RWPE1 (cell line): ENCODE data around the gene GPX7.

ENCODE experiments used
- CTCF ChIA-PET: fragments of 350-600 bp; sonication (Branson Sonifier 250); formaldehyde crosslinking; extraction: SDS; loops from one replicate; lab custom pipeline; 2021; lab: Yijun Ruan, JAX
- POLR2A ChIA-PET: fragments of 400-600 bp; formaldehyde crosslinking; extraction: SDS; loops from one replicate; lab custom pipeline; 2020; ENCODE audit warnings: antibody characterized with exemption; ENCODE audit not compliant: low non-redundant PET; lab: Yijun Ruan, JAX
- DNase-seq: peaks from one replicate; pipeline ENCODE4 v3.0.0; 2012; ENCODE audit warnings: low spot score
- H3K27ac ChIP-seq: fragments of 450-650 bp; 2 replicates; pipeline ENCODE4 v1.5.1; 2017
- TF ChIP-seq, protein P1 (sequence below): fragments of 450-650 bp; conservative IDR thresholded peaks from 2 replicates; pipeline ENCODE4 v1.5.1; 2017; ENCODE audit warnings: low read depth, mild to moderate bottlenecking

GPX7 gene

DNA sequence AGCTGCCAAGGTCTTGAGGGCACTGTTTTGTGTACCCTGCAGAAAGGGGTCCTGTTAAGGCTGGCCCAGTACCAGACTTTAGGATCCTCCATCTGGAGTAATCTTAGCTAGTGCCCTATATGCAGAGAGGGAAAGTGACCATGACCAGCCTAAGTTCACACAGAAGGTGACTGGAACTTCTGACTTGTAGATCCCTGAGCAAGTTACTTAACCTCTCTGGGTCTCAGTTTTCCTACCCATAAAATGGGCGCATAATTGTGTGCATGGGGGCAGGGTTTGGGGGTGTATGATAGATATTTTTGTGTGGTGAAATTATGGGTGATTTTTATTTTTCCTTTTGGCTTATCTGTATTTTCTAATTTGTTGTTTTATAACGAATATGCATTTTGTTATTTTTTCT, 27.5 kb downstream of the GPX7 start:
- POLR2A ChIA-PET, result no interaction called here
- CTCF ChIA-PET, result no interaction called here
- TF ChIP-seq, protein P1, sequence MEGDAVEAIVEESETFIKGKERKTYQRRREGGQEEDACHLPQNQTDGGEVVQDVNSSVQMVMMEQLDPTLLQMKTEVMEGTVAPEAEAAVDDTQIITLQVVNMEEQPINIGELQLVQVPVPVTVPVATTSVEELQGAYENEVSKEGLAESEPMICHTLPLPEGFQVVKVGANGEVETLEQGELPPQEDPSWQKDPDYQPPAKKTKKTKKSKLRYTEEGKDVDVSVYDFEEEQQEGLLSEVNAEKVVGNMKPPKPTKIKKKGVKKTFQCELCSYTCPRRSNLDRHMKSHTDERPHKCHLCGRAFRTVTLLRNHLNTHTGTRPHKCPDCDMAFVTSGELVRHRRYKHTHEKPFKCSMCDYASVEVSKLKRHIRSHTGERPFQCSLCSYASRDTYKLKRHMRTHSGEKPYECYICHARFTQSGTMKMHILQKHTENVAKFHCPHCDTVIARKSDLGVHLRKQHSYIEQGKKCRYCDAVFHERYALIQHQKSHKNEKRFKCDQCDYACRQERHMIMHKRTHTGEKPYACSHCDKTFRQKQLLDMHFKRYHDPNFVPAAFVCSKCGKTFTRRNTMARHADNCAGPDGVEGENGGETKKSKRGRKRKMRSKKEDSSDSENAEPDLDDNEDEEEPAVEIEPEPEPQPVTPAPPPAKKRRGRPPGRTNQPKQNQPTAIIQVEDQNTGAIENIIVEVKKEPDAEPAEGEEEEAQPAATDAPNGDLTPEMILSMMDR, result no peak

GRCh38 chr1:52631759-52632331, 29.7 kb downstream of the GPX7 start:
- DNase-seq, result no peak
- ChIA-PET POLR2A (no interaction called here), CTCF (no interaction called here)
- H3K27ac ChIP-seq, result no peak overlapping the region
- TF ChIP-seq, protein P1, result no peak

More for the DNA sequence above, 27.5 kb downstream of the GPX7 start:
- DNase-seq, result no peak
- no peak overlapping the region for H3K27ac ChIP-seq

GRCh38 chr1:52632732-52633290, 30.6 kb downstream of the GPX7 start, which contains the start of gene SHISAL2A:
TSS of gene SHISAL2A (plus strand) at chr1:52633168. CDS start at chr1:52633494, 326 bp downstream.
- ChIA-PET CTCF (no interaction called here), POLR2A (no interaction called here)
- TF ChIP-seq, protein P1, result no peak

DNA sequence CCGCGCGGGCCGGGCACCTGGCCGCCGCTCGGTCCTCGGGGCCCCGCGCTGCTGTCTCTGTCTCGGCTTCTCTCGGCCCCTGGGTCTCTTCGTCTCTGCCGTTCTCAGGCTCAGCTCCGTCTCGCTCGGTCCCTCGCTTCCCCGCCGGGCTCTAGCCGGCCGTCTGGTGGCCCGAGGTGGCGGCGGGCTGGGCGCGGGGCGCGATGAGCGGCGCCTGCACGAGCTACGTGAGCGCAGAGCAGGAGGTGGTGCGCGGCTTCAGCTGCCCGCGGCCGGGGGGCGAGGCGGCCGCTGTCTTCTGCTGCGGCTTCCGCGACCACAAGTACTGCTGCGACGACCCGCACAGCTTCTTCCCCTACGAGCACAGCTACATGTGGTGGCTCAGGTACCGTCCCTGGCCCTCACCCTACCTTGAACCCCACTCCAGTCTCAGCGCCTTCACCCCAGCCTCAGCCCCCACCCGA, 31.2 kb downstream of the GPX7 start:
- ChIA-PET POLR2A (no interaction called here), CTCF (no interaction called here)
- DNase-seq, result no peak
- no peak overlapping the region for H3K27ac ChIP-seq
- TF ChIP-seq, protein P1, result no peak

More at GRCh38 chr1:52632732-52633290, 30.6 kb downstream of the GPX7 start, which contains the start of gene SHISAL2A:
- H3K27ac ChIP-seq, result no peak within 1 kb of the TSS
- DNase-seq, result peak; percentile 25

DNA sequence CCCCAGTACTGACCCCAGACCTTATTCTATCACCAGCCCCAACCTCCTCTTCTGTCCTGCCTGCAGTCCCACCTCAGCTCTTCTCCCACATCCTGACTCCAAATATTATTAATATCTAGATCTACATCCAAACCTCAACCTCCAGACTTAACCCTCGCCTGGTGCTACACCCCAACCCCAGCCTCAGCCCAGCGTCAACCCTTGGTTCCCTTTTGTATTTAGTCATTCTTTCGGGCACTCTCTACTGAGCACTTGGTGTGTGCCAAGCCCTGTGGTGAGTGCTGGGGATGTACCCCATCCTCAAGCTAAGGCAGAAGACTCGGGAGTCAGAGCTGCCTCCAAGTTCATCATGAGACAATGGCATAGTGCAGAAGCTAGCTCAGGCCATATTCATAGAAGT, 31.9 kb downstream of the GPX7 start:
- ChIA-PET CTCF (no interaction called here), POLR2A (no interaction called here)
- no peak overlapping the region for H3K27ac ChIP-seq
- no peak for DNase-seq
- TF ChIP-seq, protein P1, result no peak

DNA sequence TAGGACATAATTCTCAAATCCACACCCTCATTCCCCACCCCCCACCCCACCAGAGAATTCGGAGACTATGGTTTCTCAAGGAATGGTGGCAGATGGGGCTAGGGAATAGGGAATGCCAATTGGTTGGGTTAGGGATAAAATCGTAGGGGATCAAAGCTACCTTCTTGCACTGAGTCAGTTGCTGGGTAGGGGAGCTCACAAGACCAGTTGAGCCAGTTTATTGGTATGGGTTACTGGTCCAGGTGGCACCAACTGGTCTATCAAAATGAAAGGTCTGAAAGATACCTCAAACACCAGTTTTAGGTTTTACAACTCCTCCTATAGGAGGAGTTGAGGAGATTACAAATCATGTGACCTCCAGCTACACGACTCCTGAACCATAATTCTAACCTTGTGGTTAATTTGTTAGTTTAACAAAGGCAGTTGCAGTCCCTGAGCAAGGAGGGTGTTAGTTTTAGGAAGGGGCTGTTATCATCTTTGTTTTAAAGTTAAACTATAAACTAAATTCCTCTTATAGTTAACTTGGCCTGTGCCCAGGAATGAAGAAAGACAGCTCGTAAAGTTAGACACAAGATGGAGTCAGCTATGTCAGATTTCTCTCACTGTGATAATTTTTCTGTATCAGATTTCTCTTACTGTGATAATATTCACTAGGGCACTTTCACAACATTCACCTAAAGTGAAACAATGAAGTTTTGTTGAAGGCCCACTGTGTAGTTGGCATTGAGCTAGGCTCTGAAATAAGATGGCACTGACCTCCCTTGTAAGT, 33.3 kb downstream of the GPX7 start:
- TF ChIP-seq, protein P1, result no peak
- DNase-seq, result no peak
- POLR2A ChIA-PET, result no interaction called here
- CTCF ChIA-PET, result no interaction called here
- no peak overlapping the region for H3K27ac ChIP-seq
